SK-N-SH (cell line): ENCODE measurements around the gene SETD1B. TPM values are rescaled to one million over a fixed set of nuclear protein-coding genes. Genes with fewer than 3 reads are reported as not detected.

ENCODE experiments used
- CTCF ChIA-PET: fragments of 300-600, 350-600 bp; formaldehyde crosslinking; extraction: SDS; loops from one replicate; lab custom pipeline; 2021; lab: Yijun Ruan, JAX
- POLR2A ChIA-PET: fragments of 350-600 bp; sonication (Branson Sonifier 250); formaldehyde crosslinking; extraction: SDS; loops from one replicate; lab custom pipeline; 2020; ENCODE audit warnings: antibody characterized with exemption, inconsistent platforms; lab: Yijun Ruan, JAX
- DNase-seq: peaks from one replicate; pipeline ENCODE4 v3.0.0; 2012
- H2AFZ ChIP-seq: fragments of 200-600 bp; sonication (generic); 2 replicates; pipeline ENCODE4 v1.8.1; 2016; ENCODE audit warnings: antibody characterized with exemption, mild to moderate bottlenecking, low read depth
- H3F3A ChIP-seq: fragments of 200-600 bp; sonication (generic); replicated peaks from 2 replicates; pipeline ENCODE3; 2016; ENCODE audit warnings: antibody characterized with exemption, mild to moderate bottlenecking; ENCODE audit not compliant: insufficient read depth
- H3K27ac ChIP-seq, 2 experiments: fragments of 200-500 bp in 1 of 2; fragments of 200-600 bp in 1 of 2; sonication (Bioruptor generic) in 1 of 2; sonication (generic), shearing (Covaris generic) in 1 of 2; 2 replicates each; pipeline versions ENCODE4 v1.5.1 to v1.6.1; 2014 to 2016; ENCODE audit warnings: low read depth in 2 of 2, inconsistent platforms in 1 of 2, low read length in 1 of 2, mild to moderate bottlenecking in 1 of 2, mixed read lengths in 1 of 2
- H3K27me3 ChIP-seq: fragments of 200-600 bp; sonication (generic), shearing (Covaris generic); 2 replicates; pipeline ENCODE4 v1.6.1; 2016; ENCODE audit warnings: mixed run types; ENCODE audit not compliant: insufficient read depth
- H3K36me3 ChIP-seq, 2 experiments: fragments of 200-500 bp in 1 of 2; fragments of 200-600 bp in 1 of 2; sonication (Bioruptor generic) in 1 of 2; sonication (generic) in 1 of 2; replicated peaks in 1 of 2; 2 replicates each; pipeline versions ENCODE3 to v1.5.1; 2014 to 2016; ENCODE audit warnings: low read length in 1 of 2, mild to moderate bottlenecking in 1 of 2; ENCODE audit not compliant: insufficient read depth in 2 of 2, control insufficient read depth in 1 of 2
- H3K4me1 ChIP-seq, 2 experiments: fragments of 200-500 bp in 1 of 2; fragments of 200-600 bp in 1 of 2; sonication (Bioruptor generic) in 1 of 2; sonication (generic), shearing (Covaris generic) in 1 of 2; 2 replicates each; pipeline versions ENCODE4 v1.5.1 to v1.6.1; 2014 to 2016; ENCODE audit warnings: low read depth in 1 of 2, low read length in 1 of 2, mixed run types in 1 of 2; ENCODE audit not compliant: insufficient read depth in 2 of 2, control insufficient read depth in 1 of 2
- H3K4me2 ChIP-seq: fragments of 200-600 bp; sonication (generic), shearing (Covaris generic); 2 replicates; pipeline ENCODE4 v1.6.1; 2017; ENCODE audit warnings: mixed run types
- H3K4me3 ChIP-seq, 2 experiments: fragments of 200-500 bp in 1 of 2; fragments of 200-600 bp in 1 of 2; sonication (Bioruptor generic) in 1 of 2; sonication (generic), shearing (Covaris generic) in 1 of 2; 2 replicates each; pipeline versions ENCODE4 v1.5.1 to v1.8.1; 2014 to 2016; ENCODE audit warnings: low read depth in 2 of 2, inconsistent platforms in 1 of 2, low read length in 1 of 2, mild to moderate bottlenecking in 1 of 2, mixed read lengths in 1 of 2, moderate library complexity in 1 of 2
- H3K79me2 ChIP-seq: fragments of 200-600 bp; sonication (generic); 2 replicates; pipeline ENCODE4 v1.8.1; 2017; ENCODE audit warnings: mild to moderate bottlenecking; ENCODE audit not compliant: insufficient read depth
- H3K9ac ChIP-seq: fragments of 200-600 bp; sonication (generic); 2 replicates; pipeline ENCODE4 v1.6.1; 2017; ENCODE audit warnings: mixed run types
- H3K9me2 ChIP-seq: fragments of 200-600 bp; sonication (generic); 2 replicates; pipeline ENCODE4 v1.6.1; 2017; ENCODE audit warnings: mixed run types
- H3K9me3 ChIP-seq: fragments of 200-600 bp; sonication (generic); 2 replicates; pipeline ENCODE4 v1.6.1; 2017; ENCODE audit warnings: mixed run types, mild to moderate bottlenecking, moderate library complexity
- H4K20me1 ChIP-seq: fragments of 200-600 bp; sonication (generic); 2 replicates; pipeline ENCODE4 v1.6.1; 2017; ENCODE audit warnings: mild to moderate bottlenecking, mixed run types; ENCODE audit not compliant: insufficient read depth
- FOXJ3 ChIP-seq: sonication (generic); formaldehyde crosslinking; IDR thresholded peaks from 2 replicates; pipeline ENCODE4 v1.5.1; 2020; ENCODE audit warnings: mild to moderate bottlenecking, missing genetic modification reagents
- GATA2 ChIP-seq: sonication (generic); formaldehyde crosslinking; IDR thresholded peaks from 2 replicates; pipeline ENCODE4 v1.5.0; 2020; ENCODE audit warnings: mild to moderate bottlenecking, missing genetic modification reagents
- MEF2A ChIP-seq: IDR thresholded peaks from 2 replicates; pipeline ENCODE4 v1.4.0; 2012; ENCODE audit warnings: low read depth, borderline replicate concordance
- MXI1 ChIP-seq: IDR thresholded peaks from 2 replicates; pipeline ENCODE4 v1.6.1; 2012; ENCODE audit warnings: mild to moderate bottlenecking, low read depth, low read length, improper control_type of control experiment
- NFIC ChIP-seq: IDR thresholded peaks from 2 replicates; pipeline ENCODE4 v1.4.0; 2012; ENCODE audit warnings: borderline replicate concordance
- RAD21 ChIP-seq: IDR thresholded peaks from 2 replicates; pipeline ENCODE4 v1.6.1; 2012; ENCODE audit warnings: mild to moderate bottlenecking, low read length
- RCOR1 ChIP-seq: fragments of 150-350 bp; IDR thresholded peaks from 2 replicates; pipeline ENCODE4 v1.6.1; 2017; ENCODE audit warnings: antibody characterized with exemption, low read length
- RFX5 ChIP-seq: IDR thresholded peaks from 2 replicates; pipeline ENCODE4 v1.6.1; 2012; ENCODE audit warnings: mild to moderate bottlenecking, improper control_type of control experiment, low read length
- RXRA ChIP-seq: IDR thresholded peaks from 2 replicates; pipeline ENCODE4 v1.4.0; 2012; ENCODE audit warnings: low read depth, mild to moderate bottlenecking, borderline replicate concordance
- SMC3 ChIP-seq: IDR thresholded peaks from 2 replicates; pipeline ENCODE4 v1.6.1; 2012; ENCODE audit warnings: low read depth, low read length, improper control_type of control experiment
- TCF12 ChIP-seq: IDR thresholded peaks from 2 replicates; pipeline ENCODE4 v1.4.0; 2012
- YY1 ChIP-seq: IDR thresholded peaks from 2 replicates; pipeline ENCODE4 v1.4.0; 2012; ENCODE audit warnings: low read depth, mild to moderate bottlenecking
- WGBS: methylation state at CpG from one replicate; pipeline ENCODE4 v1.1.6; 2017; ENCODE audit warnings: low lambda C conversion rate; 5-methylcytosine and 5-hydroxymethylcytosine counted together
- polyA plus RNA-seq, 3 experiments: library from polyadenylated mRNA; depleted of rRNA; stranded (reverse); fragments of >200 nt; gene quantifications; 2 replicates each; pipeline ENCODE4 v1.2.3, GENCODE V29; 2012
- TF ChIP-seq, protein P1 (sequence below): fragments of 150-350 bp; IDR thresholded peaks from 2 replicates; pipeline ENCODE4 v1.6.1; 2016; ENCODE audit warnings: mild to moderate bottlenecking, low read depth, low read length
- TF ChIP-seq, protein P2 (sequence below): IDR thresholded peaks from 2 replicates; pipeline ENCODE4; 2012
- TF ChIP-seq, protein P3 (sequence below): IDR thresholded peaks from 2 replicates; pipeline ENCODE4 v1.4.0; 2012; ENCODE audit warnings: low read depth, borderline replicate concordance
- TF ChIP-seq, protein P4 (sequence below): fragments of 150-350 bp; IDR thresholded peaks from 2 replicates; pipeline ENCODE4 v1.6.1; 2017; ENCODE audit warnings: antibody characterized with exemption, low read length, low read depth, borderline replicate concordance
- TF ChIP-seq, protein P5 (sequence below): IDR thresholded peaks from 2 replicates; pipeline ENCODE4 v1.4.0; 2012; ENCODE audit warnings: low read depth, borderline replicate concordance

SETD1B gene
- polyA plus RNA-seq, 1 of the 3 experiments (the other 2 are of a cell fraction) = 2.0 TPM

DNA sequence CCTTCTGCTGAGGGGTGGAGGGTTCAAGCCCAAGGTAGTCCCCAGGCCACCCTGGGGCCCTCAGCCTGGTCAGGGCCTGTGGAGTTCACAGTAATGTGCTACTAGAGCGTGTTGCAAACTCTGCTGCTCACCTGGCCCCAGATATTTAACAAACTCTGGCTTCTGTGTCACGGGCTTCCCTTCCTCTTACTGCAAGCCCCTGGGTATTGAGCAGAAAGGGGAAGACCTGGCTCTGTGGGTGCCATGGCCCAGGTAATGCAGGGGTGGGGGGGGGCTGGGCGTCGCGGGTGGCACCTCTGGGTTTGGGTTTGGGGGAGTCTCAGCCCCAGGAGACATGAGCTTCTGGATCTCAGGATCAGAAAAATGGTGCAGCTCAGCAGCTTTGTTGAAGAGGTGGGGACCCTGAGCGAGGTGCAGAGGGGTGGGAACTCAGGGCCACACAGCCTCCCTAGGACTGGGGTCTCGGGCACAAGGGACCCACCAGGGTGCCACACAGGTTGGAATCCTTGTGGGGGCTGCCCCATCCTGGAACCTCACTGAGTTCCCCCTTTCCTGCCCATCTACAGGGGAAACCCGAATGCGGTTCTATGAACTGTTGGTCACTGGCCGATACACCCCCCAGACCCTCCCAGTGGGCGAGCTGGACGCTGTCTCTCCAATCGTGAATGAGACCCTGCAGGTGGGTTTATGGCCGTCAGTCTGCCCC is 4.0 kb downstream of the SETD1B start:
- 0 out of 2 replicates have a peak overlapping the region, but pooled peaks have one; percentile 89 for H3K4me2 ChIP-seq
- H3K9ac ChIP-seq = no peak overlapping the region
- H3K79me2 ChIP-seq = peaks cover 84% of the 10 kb centered on the region
- no peaks in the 10 kb centered on the region for H3K27me3 ChIP-seq
- H3K4me1 ChIP-seq = peaks cover 22 to 29% of the 10 kb centered on the region in 2 experiments; a peak in 2 of 4 replicates
- peaks cover 24% of the 10 kb centered on the region for H3F3A ChIP-seq
- H3K4me3 ChIP-seq = peak overlapping the region in 1 of 2 experiments; percentile 29; a peak in 1 of 4 replicates
- H3K36me3 ChIP-seq = peaks cover 24 to 36% of the 10 kb centered on the region in 2 experiments
- no peak overlapping the region for H3K27ac ChIP-seq
- 84% methylated on average over 10 of the region's 14 CpGs for WGBS
- CTCF ChIA-PET = interaction anchor here (0.9 to 18.3 kb wide), 5 partner anchors 13 to 111 kb away, joined by 3 to 675 read pairs (median 4); partner anchors contain the start of gene RHOF
- H3K9me3 ChIP-seq = no peaks in the 10 kb centered on the region
- no peak overlapping the region for H2AFZ ChIP-seq
- H4K20me1 ChIP-seq = peaks cover 35% of the 10 kb centered on the region
- no peak for TF ChIP-seq RCOR1
- TF ChIP-seq, protein P1, sequence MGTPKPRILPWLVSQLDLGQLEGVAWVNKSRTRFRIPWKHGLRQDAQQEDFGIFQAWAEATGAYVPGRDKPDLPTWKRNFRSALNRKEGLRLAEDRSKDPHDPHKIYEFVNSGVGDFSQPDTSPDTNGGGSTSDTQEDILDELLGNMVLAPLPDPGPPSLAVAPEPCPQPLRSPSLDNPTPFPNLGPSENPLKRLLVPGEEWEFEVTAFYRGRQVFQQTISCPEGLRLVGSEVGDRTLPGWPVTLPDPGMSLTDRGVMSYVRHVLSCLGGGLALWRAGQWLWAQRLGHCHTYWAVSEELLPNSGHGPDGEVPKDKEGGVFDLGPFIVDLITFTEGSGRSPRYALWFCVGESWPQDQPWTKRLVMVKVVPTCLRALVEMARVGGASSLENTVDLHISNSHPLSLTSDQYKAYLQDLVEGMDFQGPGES = no peak
- TF ChIP-seq, protein P2, sequence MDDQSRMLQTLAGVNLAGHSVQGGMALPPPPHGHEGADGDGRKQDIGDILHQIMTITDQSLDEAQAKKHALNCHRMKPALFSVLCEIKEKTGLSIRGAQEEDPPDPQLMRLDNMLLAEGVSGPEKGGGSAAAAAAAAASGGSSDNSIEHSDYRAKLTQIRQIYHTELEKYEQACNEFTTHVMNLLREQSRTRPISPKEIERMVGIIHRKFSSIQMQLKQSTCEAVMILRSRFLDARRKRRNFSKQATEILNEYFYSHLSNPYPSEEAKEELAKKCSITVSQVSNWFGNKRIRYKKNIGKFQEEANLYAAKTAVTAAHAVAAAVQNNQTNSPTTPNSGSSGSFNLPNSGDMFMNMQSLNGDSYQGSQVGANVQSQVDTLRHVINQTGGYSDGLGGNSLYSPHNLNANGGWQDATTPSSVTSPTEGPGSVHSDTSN = no peak
- TF ChIP-seq GATA2 = no peak
- TF ChIP-seq TCF12 = no peak
- TF ChIP-seq, protein P3, sequence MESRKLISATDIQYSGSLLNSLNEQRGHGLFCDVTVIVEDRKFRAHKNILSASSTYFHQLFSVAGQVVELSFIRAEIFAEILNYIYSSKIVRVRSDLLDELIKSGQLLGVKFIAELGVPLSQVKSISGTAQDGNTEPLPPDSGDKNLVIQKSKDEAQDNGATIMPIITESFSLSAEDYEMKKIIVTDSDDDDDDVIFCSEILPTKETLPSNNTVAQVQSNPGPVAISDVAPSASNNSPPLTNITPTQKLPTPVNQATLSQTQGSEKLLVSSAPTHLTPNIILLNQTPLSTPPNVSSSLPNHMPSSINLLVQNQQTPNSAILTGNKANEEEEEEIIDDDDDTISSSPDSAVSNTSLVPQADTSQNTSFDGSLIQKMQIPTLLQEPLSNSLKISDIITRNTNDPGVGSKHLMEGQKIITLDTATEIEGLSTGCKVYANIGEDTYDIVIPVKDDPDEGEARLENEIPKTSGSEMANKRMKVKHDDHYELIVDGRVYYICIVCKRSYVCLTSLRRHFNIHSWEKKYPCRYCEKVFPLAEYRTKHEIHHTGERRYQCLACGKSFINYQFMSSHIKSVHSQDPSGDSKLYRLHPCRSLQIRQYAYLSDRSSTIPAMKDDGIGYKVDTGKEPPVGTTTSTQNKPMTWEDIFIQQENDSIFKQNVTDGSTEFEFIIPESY = no peak
- TF ChIP-seq RXRA = no peak
- TF ChIP-seq MXI1 = no peak
- no peak for TF ChIP-seq RFX5
- TF ChIP-seq NFIC = no peak
- TF ChIP-seq, protein P4, sequence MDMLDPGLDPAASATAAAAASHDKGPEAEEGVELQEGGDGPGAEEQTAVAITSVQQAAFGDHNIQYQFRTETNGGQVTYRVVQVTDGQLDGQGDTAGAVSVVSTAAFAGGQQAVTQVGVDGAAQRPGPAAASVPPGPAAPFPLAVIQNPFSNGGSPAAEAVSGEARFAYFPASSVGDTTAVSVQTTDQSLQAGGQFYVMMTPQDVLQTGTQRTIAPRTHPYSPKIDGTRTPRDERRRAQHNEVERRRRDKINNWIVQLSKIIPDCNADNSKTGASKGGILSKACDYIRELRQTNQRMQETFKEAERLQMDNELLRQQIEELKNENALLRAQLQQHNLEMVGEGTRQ = no peak
- no peak for TF ChIP-seq YY1
- TF ChIP-seq, protein P5, sequence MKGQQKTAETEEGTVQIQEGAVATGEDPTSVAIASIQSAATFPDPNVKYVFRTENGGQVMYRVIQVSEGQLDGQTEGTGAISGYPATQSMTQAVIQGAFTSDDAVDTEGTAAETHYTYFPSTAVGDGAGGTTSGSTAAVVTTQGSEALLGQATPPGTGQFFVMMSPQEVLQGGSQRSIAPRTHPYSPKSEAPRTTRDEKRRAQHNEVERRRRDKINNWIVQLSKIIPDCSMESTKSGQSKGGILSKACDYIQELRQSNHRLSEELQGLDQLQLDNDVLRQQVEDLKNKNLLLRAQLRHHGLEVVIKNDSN = no peak
- no peak for TF ChIP-seq SMC3
- no peak for TF ChIP-seq RAD21
- no peak for TF ChIP-seq FOXJ3 (CRISPR knock-in tag)
- TF ChIP-seq MEF2A = no peak
- POLR2A ChIA-PET = interaction anchor here (0.8 to 4.0 kb wide), 2 partner anchors 13 to 20 kb away, joined by 3 to 22 read pairs; partner anchors contain the start of gene RHOF
- no peaks in the 10 kb centered on the region for H3K9me2 ChIP-seq
- no peak for DNase-seq
